Thyroid gland (tissue), 4 donors: ENCODE data around the gene VANGL2.

Experiments
- CTCF ChIP-seq, 6 experiments: fragments of 200-600 bp in 3 of 6; fragments of 450-650 bp in 3 of 6; sonication (generic) in 3 of 6; IDR thresholded peaks; one replicate each; pipeline ENCODE4 v1.5.1; 2016 to 2019; ENCODE audit warnings: antibody characterized with exemption in 6 of 6, mild to moderate bottlenecking in 2 of 6, inconsistent platforms in 1 of 6, moderate library complexity in 1 of 6
- POLR2A ChIP-seq, 2 donors: fragments of 450-650 bp; IDR thresholded peaks; one replicate each; pipeline ENCODE4 v1.6.1; 2017; ENCODE audit warnings: antibody characterized with exemption in 2 of 2, mild to moderate bottlenecking in 2 of 2, moderate library complexity in 1 of 2

- TF ChIP-seq POLR2A (IDR thresholded peaks at IDR 0.05) = no peak
- TF ChIP-seq CTCF (IDR thresholded peaks at IDR 0.05) = no peak
Observed at GRCh38 chr1:160438935-160439334, 38.6 kb downstream of the VANGL2 start.
